Left ventricle myocardium inferior (tissue), 1 donor: Measurements from ENCODE around the gene CTBP2. TPM values are rescaled to one million over a fixed set of nuclear protein-coding genes. Genes with fewer than 3 reads are reported as not detected.

Experiments
- DNase-seq: peaks from one replicate; pipeline ENCODE4 v3.0.0-alpha.2; 2020
- H3K27ac ChIP-seq: fragments of 200-600 bp; replicated peaks from 2 replicates; pipeline ENCODE4 v1.8.0; 2021
- H3K27me3 ChIP-seq: fragments of 200-600 bp; 2 replicates; pipeline ENCODE4 v1.8.0; 2021; ENCODE audit warnings: low read depth
- H3K36me3 ChIP-seq: fragments of 200-600 bp; 2 replicates; pipeline ENCODE4 v1.8.0; 2021
- H3K4me1 ChIP-seq: fragments of 200-600 bp; 2 replicates; pipeline ENCODE4 v1.8.0; 2021
- H3K4me3 ChIP-seq: fragments of 200-600 bp; 2 replicates; pipeline ENCODE4 v1.8.0; 2021; ENCODE audit warnings: mild to moderate bottlenecking, moderate library complexity
- H3K9me3 ChIP-seq: fragments of 200-600 bp; replicated peaks from 2 replicates; pipeline ENCODE4 v1.8.0; 2021
- intact Hi-C: fragments of 100-400 bp; cut with micrococcal nuclease; formaldehyde crosslinking; loops from one replicate; pipeline ENCODE4 v1.11.0; 2022
- total RNA-seq: library from RNA; stranded (reverse); fragmentation: NEBNext Ultra II Directional; extraction: Animal tissue kit (Norgen Biotek cat#: 25700); gene quantifications from one replicate; pipeline ENCODE4 v1.2.1, GENCODE V29; 2021
- TF ChIP-seq, protein P1 (sequence below): fragments of 200-600 bp; IDR thresholded peaks from 2 replicates; pipeline ENCODE4 v1.8.0; 2021; ENCODE audit warnings: antibody characterized with exemption, mild to moderate bottlenecking, borderline replicate concordance
- donor health status: DM: no; HTN: yes; CAD: no; lungs with severe emphysema.

CTBP2 gene
- total RNA-seq, 1 donor from 2014 or later: 29.1 TPM

DNA sequence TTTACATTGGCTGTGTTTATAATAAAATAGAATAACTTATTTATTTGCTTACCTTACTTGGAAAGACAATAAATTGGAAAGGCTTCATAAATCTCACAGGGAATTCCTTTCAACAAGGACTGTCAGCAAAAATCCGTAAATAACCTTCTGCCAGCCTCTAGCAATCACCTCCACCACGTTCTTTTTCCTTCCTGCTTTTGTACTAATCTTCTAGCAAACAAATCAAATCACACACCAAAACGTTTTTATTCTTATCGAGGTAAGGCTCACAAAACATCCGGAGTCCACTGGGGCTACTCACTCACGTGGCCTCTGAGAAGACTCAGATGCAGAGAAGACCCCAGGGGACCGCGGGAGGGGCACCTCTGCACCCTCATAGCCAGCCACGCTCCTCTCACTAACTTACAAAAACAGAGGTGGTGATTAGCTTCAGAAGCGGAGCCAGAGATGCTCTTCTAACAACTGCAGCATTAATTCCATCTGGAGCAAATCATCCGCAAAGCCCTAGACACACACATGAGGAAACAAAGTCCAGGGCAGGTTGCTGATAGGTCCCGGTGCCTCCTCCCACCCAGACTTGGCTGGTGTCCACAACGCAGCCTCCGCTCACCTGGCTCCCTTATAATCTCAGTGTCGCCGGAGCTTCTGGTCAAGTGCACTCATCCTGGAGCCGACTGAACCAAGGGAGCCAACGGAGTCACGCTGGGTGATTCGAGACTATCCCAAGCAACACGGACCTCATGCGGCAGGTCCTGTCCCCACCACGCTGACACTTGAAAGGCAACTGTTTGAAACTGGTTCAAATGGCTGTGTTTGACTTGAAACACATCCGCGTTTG lies 22.5 kb downstream of the CTBP2 start:
- Histone ChIP-seq H3K27ac (peak overlapping the region; percentile 45), H3K9me3 (no peaks in the 10 kb centered on the region), H3K4me3 (no peak overlapping the region), H3K27me3 (no peaks in the 10 kb centered on the region), H3K4me1 (peaks cover 87% of the 10 kb centered on the region), H3K36me3 (peaks cover 7% of the 10 kb centered on the region)
- DNase-seq: no peak
- intact Hi-C loops: no loop called here
- TF ChIP-seq, protein P1, sequence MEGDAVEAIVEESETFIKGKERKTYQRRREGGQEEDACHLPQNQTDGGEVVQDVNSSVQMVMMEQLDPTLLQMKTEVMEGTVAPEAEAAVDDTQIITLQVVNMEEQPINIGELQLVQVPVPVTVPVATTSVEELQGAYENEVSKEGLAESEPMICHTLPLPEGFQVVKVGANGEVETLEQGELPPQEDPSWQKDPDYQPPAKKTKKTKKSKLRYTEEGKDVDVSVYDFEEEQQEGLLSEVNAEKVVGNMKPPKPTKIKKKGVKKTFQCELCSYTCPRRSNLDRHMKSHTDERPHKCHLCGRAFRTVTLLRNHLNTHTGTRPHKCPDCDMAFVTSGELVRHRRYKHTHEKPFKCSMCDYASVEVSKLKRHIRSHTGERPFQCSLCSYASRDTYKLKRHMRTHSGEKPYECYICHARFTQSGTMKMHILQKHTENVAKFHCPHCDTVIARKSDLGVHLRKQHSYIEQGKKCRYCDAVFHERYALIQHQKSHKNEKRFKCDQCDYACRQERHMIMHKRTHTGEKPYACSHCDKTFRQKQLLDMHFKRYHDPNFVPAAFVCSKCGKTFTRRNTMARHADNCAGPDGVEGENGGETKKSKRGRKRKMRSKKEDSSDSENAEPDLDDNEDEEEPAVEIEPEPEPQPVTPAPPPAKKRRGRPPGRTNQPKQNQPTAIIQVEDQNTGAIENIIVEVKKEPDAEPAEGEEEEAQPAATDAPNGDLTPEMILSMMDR: no peak

DNA sequence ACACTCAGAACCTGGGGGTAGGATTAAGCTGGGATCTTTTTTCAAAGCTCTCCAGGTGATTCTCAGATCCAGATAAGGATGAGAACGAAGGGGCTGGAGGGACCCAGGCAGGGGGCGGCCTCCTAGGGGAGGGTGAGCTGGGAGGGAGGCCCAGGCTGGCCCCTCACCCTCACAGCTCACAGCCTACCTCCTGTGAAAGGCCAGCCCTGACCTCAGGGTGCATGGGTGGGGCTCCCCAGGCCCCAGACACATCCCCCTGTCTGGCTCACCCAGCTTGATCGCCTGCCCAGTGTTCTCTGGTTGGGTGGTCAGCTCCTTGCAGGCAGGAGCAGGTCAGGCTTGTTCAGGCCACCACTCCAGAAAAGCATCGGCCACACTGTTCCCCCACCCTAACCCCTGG lies 24.3 kb downstream of the CTBP2 start:
- H3K27ac ChIP-seq: no peak overlapping the region
- no peak for DNase-seq
- peaks cover 20% of the 10 kb centered on the region for H3K36me3 ChIP-seq
- intact Hi-C loops: no loop called here
- H3K4me1 ChIP-seq: peaks cover 80% of the 10 kb centered on the region
- peaks cover 8% of the 10 kb centered on the region for H3K9me3 ChIP-seq
- TF ChIP-seq, protein P1: no peak
- no peaks in the 10 kb centered on the region for H3K27me3 ChIP-seq
- H3K4me3 ChIP-seq: no peak overlapping the region

DNA sequence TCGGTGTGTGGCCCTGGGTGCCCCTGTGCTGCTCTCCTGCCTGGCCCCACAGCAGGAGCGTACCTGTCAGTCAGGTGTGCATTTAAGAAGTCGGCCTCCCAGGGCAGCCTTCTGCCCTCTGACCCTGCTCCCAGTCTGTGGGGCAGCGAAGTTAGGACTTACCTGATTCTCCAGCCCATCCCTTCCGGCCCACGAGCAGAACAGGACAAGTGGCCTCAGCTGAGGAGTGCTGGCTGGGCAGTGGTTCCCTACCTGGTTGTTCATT lies 24.7 kb downstream of the CTBP2 start:
- peaks cover 83% of the 10 kb centered on the region for H3K4me1 ChIP-seq

DNA sequence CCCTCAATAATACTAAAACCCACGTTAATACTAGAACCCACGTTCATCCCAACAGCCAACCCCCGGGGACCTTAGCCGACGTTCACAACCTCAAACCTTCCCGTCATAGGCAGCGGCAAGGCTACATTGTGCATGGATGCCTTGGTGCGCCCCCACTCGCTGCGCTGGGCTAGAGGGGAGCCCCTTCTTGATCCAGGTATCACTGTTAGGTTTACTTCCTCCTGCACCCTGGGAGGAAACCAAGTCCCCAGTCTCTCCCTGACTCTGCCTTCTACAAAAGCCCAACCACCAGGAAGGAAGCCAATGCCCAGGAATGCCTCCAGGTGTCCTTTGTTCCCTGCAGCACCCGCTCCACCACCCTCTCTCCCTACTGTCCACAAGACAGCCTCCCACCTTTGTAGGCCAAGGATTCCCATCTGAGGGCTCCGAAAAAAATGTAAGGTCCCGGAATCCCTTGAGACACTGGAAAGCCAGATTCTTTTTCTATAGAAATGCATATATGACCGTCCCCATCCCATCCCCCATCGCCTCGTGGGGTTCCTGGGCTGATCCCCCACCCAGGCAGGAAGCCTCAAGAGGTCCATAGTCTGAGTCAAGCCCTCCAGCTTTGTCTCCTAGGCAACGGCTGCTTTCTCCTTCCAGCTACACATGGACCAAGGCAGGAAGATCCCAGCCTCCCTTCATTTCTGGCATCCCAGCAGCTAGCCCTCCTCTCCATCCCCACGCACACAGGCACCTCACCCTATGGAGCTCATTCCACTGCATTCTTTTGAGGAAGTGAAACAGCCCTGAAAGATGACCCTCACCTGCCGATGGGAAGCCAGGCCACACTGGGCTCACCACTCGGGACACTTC lies 25.2 kb downstream of the CTBP2 start:
- H3K9me3 ChIP-seq: peaks cover 8% of the 10 kb centered on the region
- H3K27me3 ChIP-seq: no peaks in the 10 kb centered on the region
- TF ChIP-seq, protein P1: no peak
- no peak for DNase-seq
- intact Hi-C loops: no loop called here
- peaks cover 88% of the 10 kb centered on the region for H3K4me1 ChIP-seq
- H3K4me3 ChIP-seq: no peak overlapping the region
- peaks cover 20% of the 10 kb centered on the region for H3K36me3 ChIP-seq
- H3K27ac ChIP-seq: no peak overlapping the region

More for the DNA sequence above, 24.7 kb downstream of the CTBP2 start:
- TF ChIP-seq, protein P1: no peak
- no peak overlapping the region for H3K27ac ChIP-seq
- no peak overlapping the region for H3K4me3 ChIP-seq
- DNase-seq: no peak
- intact Hi-C loops: no loop called here
- H3K9me3 ChIP-seq: peaks cover 8% of the 10 kb centered on the region
- peaks cover 20% of the 10 kb centered on the region for H3K36me3 ChIP-seq
- no peaks in the 10 kb centered on the region for H3K27me3 ChIP-seq

DNA sequence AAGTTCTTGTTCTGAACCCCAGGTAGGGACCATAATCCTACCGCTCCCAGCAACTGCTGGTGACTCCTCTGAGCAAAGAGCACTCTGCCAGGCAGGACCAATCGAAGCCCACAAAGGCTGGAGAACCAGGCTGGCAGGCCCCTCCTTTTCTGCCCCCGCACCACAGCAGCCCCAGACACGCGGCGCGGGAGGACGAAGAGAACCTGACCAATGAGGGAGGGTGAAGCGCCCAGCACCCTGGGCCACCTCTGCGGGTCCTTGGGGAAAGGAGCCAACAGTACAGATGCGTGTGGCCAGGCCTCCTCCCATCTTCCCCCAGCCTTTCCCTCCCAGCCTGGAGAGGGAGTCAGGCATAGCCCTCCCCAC lies 25.9 kb downstream of the CTBP2 start:
- Histone ChIP-seq H3K27ac (no peak overlapping the region), H3K27me3 (no peaks in the 10 kb centered on the region), H3K9me3 (peaks cover 8% of the 10 kb centered on the region), H3K4me1 (peaks cover 90% of the 10 kb centered on the region), H3K4me3 (no peak overlapping the region), H3K36me3 (peaks cover 20% of the 10 kb centered on the region)
- intact Hi-C loops: no loop called here
- DNase-seq: no peak
- TF ChIP-seq, protein P1: no peak
